Thyroid gland (tissue), 4 donors: ENCODE data around the gene GNG7.

Experiments
- POLR2A ChIP-seq, 2 donors: fragments of 450-650 bp; IDR thresholded peaks; one replicate each; pipeline ENCODE4 v1.6.1; 2017; ENCODE audit warnings: antibody characterized with exemption in 2 of 2, mild to moderate bottlenecking in 2 of 2, moderate library complexity in 1 of 2
- TF ChIP-seq, protein P1 (sequence below), 6 experiments: fragments of 200-600 bp in 3 of 6; fragments of 450-650 bp in 3 of 6; sonication (generic) in 3 of 6; IDR thresholded peaks; one replicate each; pipeline ENCODE4 v1.5.1; 2016 to 2019; ENCODE audit warnings: antibody characterized with exemption in 6 of 6, mild to moderate bottlenecking in 2 of 6, inconsistent platforms in 1 of 6, moderate library complexity in 1 of 6

- TF ChIP-seq POLR2A (IDR thresholded peaks at IDR 0.05): no peak
- TF ChIP-seq, protein P1, sequence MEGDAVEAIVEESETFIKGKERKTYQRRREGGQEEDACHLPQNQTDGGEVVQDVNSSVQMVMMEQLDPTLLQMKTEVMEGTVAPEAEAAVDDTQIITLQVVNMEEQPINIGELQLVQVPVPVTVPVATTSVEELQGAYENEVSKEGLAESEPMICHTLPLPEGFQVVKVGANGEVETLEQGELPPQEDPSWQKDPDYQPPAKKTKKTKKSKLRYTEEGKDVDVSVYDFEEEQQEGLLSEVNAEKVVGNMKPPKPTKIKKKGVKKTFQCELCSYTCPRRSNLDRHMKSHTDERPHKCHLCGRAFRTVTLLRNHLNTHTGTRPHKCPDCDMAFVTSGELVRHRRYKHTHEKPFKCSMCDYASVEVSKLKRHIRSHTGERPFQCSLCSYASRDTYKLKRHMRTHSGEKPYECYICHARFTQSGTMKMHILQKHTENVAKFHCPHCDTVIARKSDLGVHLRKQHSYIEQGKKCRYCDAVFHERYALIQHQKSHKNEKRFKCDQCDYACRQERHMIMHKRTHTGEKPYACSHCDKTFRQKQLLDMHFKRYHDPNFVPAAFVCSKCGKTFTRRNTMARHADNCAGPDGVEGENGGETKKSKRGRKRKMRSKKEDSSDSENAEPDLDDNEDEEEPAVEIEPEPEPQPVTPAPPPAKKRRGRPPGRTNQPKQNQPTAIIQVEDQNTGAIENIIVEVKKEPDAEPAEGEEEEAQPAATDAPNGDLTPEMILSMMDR (IDR thresholded peaks at IDR 0.05): no peak
Observed at GRCh38 chr19:2551172-2551863, 151.2 kb downstream of the GNG7 start.
